GM12875 (cell line): ENCODE results near the gene FKBP14.

Experiments used
- H3K4me3 ChIP-seq: one replicate; pipeline ENCODE4 v1.5.1; 2011; ENCODE audit warnings: low read depth, low read length, control low read depth
- CTCF ChIP-seq: IDR thresholded peaks from 2 replicates; pipeline ENCODE4 v1.5.1; 2011; ENCODE audit warnings: low read depth, mild to moderate bottlenecking, control low read depth, inconsistent platforms, low read length, moderate library complexity, borderline replicate concordance; ENCODE audit not compliant: insufficient read depth

The FKBP14 gene

GRCh38 chr7:30018451-30018850 lies 8.1 kb downstream of the FKBP14 start:
- H3K4me3 ChIP-seq = no peak overlapping the region
- TF ChIP-seq CTCF = no peak

- TF ChIP-seq CTCF = no peak
- H3K4me3 ChIP-seq = no peak overlapping the region
Observed at GRCh38 chr7:30012757-30013156, 13.7 kb downstream of the FKBP14 start.

GRCh38 chr7:30010021-30010420 lies 16.5 kb downstream of the FKBP14 start:
- TF ChIP-seq CTCF = no peak
- H3K4me3 ChIP-seq = no peak overlapping the region

- no peak for TF ChIP-seq CTCF
- no peak overlapping the region for H3K4me3 ChIP-seq
Observed at GRCh38 chr7:30005464-30005863, 21.0 kb downstream of the FKBP14 start.

GRCh38 chr7:30003098-30003497 lies 23.4 kb downstream of the FKBP14 start:
- TF ChIP-seq CTCF = no peak
- H3K4me3 ChIP-seq = no peak overlapping the region

GRCh38 chr7:30001998-30002397 lies 24.5 kb downstream of the FKBP14 start:
- H3K4me3 ChIP-seq = no peak overlapping the region
- TF ChIP-seq CTCF = no peak

- H3K4me3 ChIP-seq = no peak overlapping the region
- TF ChIP-seq CTCF = no peak
Observed at GRCh38 chr7:29998489-29998888, 28.0 kb downstream of the FKBP14 start.
